Urinary bladder (tissue), 4 donors: ENCODE results near the gene AOPEP. TPM values are rescaled to one million over a fixed set of nuclear protein-coding genes. Genes with fewer than 3 reads are reported as not detected.

Source experiments
- DNase-seq: peaks from one replicate; pipeline ENCODE4 v3.0.0-alpha.2; 2015; ENCODE audit errors: extremely low spot score
- H3K27ac ChIP-seq: one replicate; pipeline ENCODE4 v1.5.1; 2013; ENCODE audit warnings: low read depth, mild to moderate bottlenecking, moderate library complexity
- H3K36me3 ChIP-seq: one replicate; pipeline ENCODE4 v1.6.1; 2013; ENCODE audit warnings: mild to moderate bottlenecking, moderate library complexity; ENCODE audit not compliant: insufficient read depth
- H3K4me1 ChIP-seq: one replicate; pipeline ENCODE4 v1.6.1; 2013; ENCODE audit warnings: mild to moderate bottlenecking, moderate library complexity; ENCODE audit not compliant: insufficient read depth
- H3K4me3 ChIP-seq: one replicate; pipeline ENCODE4 v1.5.1; 2013; ENCODE audit warnings: low read depth, low read length
- WGBS: extraction: QIAGEN DNeasy Blood & Tissue Kit; methylation state at CpG from one replicate; pipeline ENCODE4 v1.1.7; 2013; 5-methylcytosine and 5-hydroxymethylcytosine counted together
- polyA plus RNA-seq: library from polyadenylated mRNA; stranded (reverse); fragments of 200-250 nt; gene quantifications from one replicate; pipeline ENCODE4 v1.2.3, GENCODE V29; 2013
- total RNA-seq: library from RNA; depleted of rRNA; stranded (reverse); fragments of >200 nt; gene quantifications from one replicate; pipeline ENCODE4 v1.2.3, GENCODE V29; 2014
- donor health status: healthy with polysubstance abuse.
- donor health status: healthy.

AOPEP gene
- total and polyA plus RNA-seq, 2 donors: 99.2 to 136 TPM

DNA sequence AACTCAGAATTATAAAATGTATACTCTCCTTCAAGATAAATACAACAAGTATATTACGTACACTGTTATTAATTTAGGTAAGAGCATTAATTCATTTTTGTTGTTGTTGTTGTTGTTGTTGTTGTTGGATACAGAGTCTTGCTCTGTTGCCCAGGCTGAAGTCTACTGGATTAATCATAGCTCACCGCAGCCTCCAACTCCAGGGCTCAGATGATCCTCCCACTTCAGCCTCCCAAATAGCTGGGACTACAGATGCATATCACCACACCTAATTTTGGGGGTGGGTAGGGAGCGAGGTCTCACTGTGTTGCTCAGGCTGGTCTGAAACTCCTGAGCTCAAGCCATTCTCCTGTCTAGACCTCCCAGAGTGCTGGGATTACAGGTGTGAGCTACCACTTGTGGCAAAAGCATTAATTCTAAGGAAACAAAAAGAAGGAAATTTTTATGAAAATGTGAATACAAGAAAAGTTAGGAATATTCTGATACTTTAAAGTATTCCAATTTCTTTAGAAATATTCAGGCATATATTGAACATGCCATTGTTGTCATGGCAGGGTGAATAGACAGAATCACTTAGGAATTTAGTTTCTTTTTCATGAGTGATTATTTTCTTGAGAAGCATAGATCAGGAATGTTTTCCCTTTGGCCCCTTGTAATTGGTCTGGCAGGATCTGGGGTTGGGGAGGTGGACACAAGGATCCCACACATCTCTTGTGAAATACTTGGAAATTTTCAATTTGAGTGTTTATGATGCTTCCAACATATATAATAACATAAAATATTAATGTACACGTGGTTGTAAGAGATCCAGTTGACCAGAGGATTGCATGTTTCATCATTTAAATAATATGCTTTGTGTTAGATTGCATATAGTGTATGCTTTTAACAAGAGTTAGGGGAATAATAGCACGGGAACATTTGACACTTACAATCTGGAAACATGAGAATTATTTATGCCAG is 327.4 kb downstream of the AOPEP start:
- no peak for DNase-seq
- Histone ChIP-seq H3K36me3 (no peaks in the 10 kb centered on the region), H3K4me3 (no peak overlapping the region), H3K27ac (no peak overlapping the region), H3K4me1 (no peaks in the 10 kb centered on the region)
- WGBS: 68% methylated on average over 5 of the region's 5 CpGs

DNA sequence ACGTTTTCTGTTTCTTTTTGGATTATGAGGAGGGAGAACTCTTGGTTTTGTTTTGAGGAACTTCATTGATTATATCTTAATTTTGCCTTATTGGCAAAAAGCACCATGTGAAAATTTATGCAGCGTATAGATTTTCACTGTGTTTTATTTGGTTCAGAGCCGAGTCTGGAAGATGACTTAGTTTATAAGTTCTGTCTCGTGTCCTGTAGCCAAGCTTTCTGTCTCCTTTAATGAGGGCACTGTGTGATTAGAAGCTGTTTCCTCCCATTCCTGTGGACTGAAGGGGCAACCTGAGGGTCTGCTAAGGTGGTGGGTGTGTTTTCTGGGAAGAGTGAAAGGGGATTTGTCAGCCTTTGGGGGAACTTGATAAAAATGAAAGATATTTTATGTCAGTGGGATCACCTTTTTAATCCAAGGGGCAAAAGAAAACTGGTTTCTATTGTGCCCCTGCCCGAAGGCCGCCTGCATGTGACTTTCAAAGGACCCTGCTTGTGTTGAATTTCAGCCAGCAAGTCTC is 328.9 kb downstream of the AOPEP start:
- Histone ChIP-seq H3K27ac (peak overlapping the region; percentile 58), H3K4me3 (no peak overlapping the region), H3K36me3 (no peaks in the 10 kb centered on the region), H3K4me1 (peaks cover 3% of the 10 kb centered on the region)
- WGBS: 22% methylated on average over 6 of the region's 6 CpGs
- no peak for DNase-seq

DNA sequence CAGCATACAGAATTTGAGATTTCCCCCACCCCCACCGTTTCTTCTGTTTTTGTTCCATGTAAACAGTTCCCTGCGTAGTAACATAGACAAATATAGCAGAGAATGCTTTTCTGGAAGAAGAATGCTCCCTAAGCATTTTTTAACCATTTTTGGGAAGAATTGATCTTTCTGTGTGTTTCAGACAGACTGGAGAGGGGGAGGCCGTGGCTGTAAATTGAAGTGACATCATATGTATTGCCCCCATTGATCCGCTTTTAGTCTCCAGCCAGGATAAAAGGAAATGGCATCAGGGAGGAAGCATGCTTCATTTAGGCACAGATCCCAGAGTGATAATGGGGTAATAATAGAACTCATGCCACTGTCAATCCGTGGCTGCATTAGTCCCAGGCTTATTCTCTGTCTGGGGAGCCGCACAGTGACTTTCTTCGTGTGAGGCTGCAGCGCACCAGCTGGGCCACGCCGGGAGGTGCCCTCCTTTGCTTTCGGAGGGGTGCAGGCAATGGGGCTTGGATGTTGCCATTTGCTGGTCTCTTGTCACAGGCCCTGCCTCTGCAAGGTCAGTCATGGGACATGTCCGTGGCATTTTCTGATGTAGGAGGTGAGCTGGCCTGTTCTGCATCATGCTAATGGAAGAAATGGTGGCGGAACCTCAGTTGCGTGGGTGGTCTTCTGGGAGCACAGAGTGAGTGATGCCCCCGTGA is 329.5 kb downstream of the AOPEP start:
- Histone ChIP-seq H3K27ac (no peak overlapping the region), H3K4me3 (peak overlapping the region; percentile 1), H3K36me3 (no peaks in the 10 kb centered on the region), H3K4me1 (peaks cover 4% of the 10 kb centered on the region)
- no peak for DNase-seq
- WGBS: 27% methylated on average over 15 of the region's 15 CpGs

DNA sequence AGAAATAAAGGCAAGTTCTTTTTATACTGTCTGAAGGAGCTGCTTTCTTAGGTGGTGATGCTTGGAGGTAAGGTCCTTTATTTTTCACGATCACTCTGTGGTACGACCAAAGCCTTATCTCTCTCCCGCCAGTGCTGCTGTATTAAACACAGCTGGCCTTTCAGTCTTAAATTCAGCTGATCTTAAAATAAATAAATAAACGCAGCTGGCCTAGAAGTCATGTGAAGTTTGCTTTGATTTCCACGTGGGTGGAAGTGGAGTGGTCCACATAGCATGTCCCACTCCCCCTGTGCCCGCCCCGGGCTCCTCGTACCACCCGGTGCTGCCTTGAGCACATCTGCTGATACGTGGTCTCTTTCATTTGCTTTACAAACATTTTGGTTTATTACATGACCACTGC is 330.6 kb downstream of the AOPEP start:
- no peaks in the 10 kb centered on the region for H3K36me3 ChIP-seq
- no peak for DNase-seq
- peaks cover 4% of the 10 kb centered on the region for H3K4me1 ChIP-seq
- H3K27ac ChIP-seq: no peak overlapping the region
- H3K4me3 ChIP-seq: peak overlapping the region; percentile 14
- 22% methylated on average over 10 of the region's 10 CpGs for WGBS

DNA sequence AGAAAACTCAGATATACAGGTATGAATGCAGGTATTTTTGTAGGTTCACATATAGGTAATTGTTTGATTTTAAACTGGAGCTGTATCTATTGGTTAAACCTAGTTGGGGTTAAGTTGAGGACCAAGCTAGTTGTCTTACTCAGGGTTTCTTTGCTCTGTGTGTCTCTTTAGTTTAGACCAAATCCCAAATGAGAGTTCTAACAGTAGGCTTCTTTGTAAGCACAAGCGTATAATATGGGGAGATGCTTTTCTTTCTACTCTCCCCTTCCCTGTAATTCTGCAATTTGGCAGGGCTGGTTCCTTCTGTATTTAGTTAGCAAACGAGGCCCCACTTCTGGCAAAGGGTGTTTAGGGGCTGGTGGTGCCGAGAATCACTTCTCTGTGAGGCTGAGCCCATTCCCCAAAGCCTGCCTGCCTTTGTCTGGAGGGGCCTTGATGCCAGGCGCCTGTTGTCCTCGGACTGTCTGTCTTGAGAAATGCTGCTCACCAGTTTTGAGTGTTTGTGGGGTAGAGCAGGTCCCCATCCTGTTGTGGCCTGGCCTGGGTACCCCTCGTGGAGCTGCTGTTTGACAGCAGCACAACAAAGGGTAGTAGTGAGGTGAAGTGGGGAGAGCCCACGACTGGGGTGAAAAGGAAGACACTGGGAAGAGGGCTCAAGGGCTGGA is 331.8 kb downstream of the AOPEP start:
- H3K4me1 ChIP-seq: peaks cover 4% of the 10 kb centered on the region
- H3K36me3 ChIP-seq: no peaks in the 10 kb centered on the region
- no peak overlapping the region for H3K27ac ChIP-seq
- 51% methylated on average over 7 of the region's 7 CpGs for WGBS
- no peak overlapping the region for H3K4me3 ChIP-seq
- no peak for DNase-seq

DNA sequence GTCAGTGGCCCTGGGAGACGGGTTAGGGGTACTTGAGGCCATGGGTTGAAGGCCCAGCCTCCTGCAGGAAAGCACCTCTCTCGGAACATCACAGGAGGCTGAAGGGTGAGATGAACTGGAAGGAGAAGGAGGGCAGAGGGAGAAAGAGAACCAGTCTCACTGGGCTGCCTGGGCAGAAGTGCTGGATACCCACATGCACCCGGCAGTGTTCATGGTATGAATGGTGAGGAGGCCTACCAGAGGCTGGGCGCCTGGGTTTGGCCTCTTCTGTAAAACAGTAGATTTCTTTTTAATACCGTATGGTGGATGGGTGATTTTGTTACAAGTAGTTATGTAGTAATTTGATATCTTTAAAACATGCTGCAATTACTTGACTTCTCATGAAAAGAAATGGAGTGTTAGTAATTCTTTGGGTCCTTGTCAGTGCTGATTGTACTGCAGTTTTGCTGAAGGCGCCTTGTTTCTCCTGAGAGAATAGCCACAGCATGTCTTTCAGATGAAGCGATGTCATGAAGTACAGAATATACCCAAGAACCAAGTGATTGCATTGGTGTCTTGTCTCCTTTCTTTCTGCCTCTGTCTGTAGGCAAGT is 332.4 kb downstream of the AOPEP start:
- peaks cover 4% of the 10 kb centered on the region for H3K4me1 ChIP-seq
- H3K27ac ChIP-seq: no peak overlapping the region
- H3K4me3 ChIP-seq: no peak overlapping the region

DNA sequence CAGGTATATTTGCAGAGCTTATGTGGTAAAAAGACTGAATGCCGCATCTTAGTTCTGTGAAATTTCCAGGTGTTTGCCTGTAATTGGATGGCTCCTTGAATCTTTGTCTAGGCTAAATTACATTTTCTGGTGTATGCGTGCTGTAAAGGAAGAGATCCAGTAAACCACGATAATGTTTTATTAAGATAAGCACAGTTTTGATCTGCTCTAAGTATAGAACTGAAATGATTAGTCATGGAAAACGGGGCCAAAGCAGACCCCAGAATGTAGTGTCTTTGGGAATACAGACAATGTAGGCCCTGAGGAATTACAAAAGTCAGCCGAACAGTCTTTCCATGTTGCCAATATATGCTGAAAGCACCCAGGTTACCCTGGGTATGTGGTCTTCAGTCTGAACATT is 333.7 kb downstream of the AOPEP start:
- Histone ChIP-seq H3K36me3 (no peaks in the 10 kb centered on the region), H3K4me3 (no peak overlapping the region), H3K4me1 (peaks cover 4% of the 10 kb centered on the region), H3K27ac (no peak overlapping the region)
- WGBS: 27% methylated on average over 5 of the region's 5 CpGs
- no peak for DNase-seq

More for the DNA sequence above, 332.4 kb downstream of the AOPEP start:
- no peak for DNase-seq
- no peaks in the 10 kb centered on the region for H3K36me3 ChIP-seq
- 59% methylated on average over 7 of the region's 7 CpGs for WGBS

DNA sequence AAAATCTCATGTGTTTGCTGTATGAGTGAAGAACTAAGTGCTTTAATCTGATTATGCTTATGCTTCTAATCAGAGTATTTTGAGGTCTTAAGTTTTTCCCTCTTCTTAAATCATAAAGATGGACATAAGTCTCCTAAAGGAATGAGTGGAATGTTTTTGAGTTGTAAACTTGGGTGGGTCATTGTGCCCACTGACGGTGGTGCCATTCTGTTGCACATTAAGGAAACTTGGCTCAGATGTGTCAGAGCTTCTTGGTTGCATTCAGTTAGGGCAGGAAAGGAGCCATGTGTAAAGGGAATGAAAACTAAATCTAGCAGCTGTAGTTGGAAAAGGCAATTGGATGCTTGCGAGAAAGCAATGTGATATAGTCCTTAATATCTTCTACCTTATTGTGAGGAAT is 334.4 kb downstream of the AOPEP start:
- H3K27ac ChIP-seq: no peak overlapping the region
- DNase-seq: no peak
- WGBS: 54% methylated on average over 2 of the region's 2 CpGs
- no peaks in the 10 kb centered on the region for H3K36me3 ChIP-seq
- no peak overlapping the region for H3K4me3 ChIP-seq
- peaks cover 5% of the 10 kb centered on the region for H3K4me1 ChIP-seq

DNA sequence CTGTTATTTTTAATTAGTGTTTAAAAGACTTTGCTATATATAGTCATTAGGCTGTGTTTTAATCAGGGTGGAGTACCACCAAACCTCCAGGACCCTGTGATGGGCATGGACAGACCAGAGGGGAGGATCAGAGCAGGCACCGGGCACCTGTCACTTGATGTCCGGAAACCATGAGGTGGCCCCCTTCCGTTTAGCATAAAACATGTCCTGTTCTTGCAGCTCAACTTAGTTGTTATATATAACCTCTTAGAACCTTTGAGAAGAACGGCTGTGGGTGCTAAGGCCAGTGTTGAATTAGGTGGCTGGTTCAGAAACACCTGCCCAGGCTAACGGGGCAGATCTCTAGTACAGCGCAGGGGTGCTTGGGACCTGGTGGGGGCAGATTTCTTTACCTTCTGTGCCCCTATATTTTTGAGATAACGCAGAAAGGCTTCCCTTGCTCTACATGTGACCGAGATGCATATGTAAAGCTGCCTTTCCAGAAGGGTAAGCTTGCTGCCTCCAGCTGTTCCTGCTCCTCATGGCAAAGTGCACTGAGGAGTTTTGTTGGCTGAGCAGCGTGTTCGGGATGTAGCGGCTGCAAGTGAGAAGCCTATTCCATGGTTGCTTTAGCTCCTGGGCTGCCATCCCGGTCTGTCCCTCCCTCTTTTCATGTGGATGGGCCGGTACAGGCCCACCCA is 335.6 kb downstream of the AOPEP start:
- no peak overlapping the region for H3K27ac ChIP-seq
- H3K4me1 ChIP-seq: peaks cover 5% of the 10 kb centered on the region
- H3K4me3 ChIP-seq: no peak overlapping the region
- no peak for DNase-seq
- 47% methylated on average over 13 of the region's 13 CpGs for WGBS
- no peaks in the 10 kb centered on the region for H3K36me3 ChIP-seq

DNA sequence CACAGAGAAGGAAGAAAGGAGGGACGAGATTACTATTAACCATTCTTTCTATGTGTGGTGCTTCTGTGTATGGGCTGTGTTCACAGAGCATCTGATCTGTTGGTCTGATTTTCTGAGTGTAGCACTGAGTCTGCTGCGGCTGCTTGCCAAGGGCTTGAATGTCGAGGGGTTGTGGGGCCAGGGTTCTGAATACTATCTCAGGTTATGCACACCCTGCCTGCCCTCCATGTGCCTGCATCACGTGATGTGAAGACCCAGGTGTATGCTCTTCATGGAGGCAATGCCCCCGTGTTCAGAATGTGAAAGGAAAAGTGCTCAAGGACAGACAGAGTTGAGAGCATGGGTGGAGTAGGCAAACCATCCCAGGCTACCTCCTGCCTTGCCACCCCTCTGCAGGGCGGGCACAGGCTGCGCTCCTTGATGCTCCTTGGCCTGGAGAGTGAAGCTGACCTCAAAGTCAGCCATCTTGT is 336.1 kb downstream of the AOPEP start:
- WGBS: 47% methylated on average over 7 of the region's 7 CpGs
- Histone ChIP-seq H3K27ac (no peak overlapping the region), H3K4me3 (no peak overlapping the region), H3K4me1 (peaks cover 5% of the 10 kb centered on the region), H3K36me3 (peaks cover 2% of the 10 kb centered on the region)
- DNase-seq: no peak

DNA sequence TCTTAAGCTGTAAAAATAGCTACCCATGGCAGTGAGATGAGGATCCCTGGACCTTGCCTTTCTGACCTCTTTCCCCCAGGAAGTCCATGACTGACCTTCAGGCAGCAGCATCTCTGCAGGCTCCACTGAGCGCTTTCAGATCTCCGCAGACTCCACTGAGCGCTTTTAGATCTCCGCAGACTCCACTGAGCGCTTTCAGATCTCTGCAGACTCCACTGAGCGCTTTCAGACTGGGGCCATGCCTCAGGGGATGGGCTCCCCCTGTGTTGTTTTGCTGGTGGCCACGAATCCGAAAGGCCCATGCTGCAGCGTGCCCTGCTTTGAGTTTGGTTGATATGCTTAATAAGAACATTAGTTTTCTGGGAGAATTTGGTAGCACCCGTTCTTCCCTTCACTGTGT is 336.8 kb downstream of the AOPEP start:
- WGBS: 79% methylated on average over 10 of the region's 10 CpGs
- Histone ChIP-seq H3K36me3 (peaks cover 2% of the 10 kb centered on the region), H3K4me3 (no peak overlapping the region), H3K4me1 (peaks cover 5% of the 10 kb centered on the region), H3K27ac (no peak overlapping the region)
- no peak for DNase-seq

DNA sequence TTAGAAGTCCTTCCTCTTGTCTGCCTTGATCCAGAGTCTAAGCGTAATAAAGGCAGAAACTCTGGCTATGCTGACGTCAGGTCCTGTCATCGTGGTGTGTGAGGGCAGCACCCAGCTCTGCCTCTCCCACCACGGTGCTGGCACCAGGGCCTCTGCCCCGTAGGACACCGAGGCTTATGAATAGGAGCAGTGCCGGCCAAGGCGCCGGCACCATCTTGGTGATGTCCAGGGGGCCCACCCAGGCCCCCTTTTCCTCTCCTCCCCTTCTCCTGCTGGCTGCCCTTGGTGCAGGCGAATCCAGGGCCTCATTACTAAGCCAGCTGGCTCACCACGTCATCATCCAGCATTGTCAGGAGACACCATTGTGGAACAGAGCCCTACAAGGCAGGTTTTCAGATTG is 338.7 kb downstream of the AOPEP start:
- Histone ChIP-seq H3K4me3 (no peak overlapping the region), H3K27ac (no peak overlapping the region), H3K4me1 (peaks cover 4% of the 10 kb centered on the region), H3K36me3 (peaks cover 2% of the 10 kb centered on the region)
- WGBS: 61% methylated on average over 11 of the region's 11 CpGs
- no peak for DNase-seq

DNA sequence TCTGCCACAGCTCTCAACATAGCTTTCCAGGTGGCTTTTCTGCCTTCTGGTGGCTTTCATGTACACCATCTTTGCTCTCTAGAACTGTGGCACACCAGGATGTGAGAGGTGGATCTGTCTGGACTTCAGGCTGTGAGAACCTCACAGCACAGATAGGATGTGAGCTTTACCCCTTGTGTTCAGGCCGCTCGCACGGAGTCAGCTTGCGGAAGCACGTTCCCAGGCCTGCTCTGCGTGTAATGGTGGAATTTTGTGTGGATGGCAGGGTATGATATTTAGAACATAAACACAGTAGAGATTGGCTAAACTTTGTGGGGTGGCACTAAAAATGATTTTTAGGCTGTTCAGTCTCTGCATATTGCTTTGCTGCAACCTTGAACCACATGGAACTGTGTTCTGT is 340.6 kb downstream of the AOPEP start:
- Histone ChIP-seq H3K4me1 (peaks cover 2% of the 10 kb centered on the region), H3K4me3 (no peak overlapping the region), H3K27ac (no peak overlapping the region), H3K36me3 (peaks cover 2% of the 10 kb centered on the region)
- no peak for DNase-seq
- 71% methylated on average over 6 of the region's 6 CpGs for WGBS
